NCI-H1105 treated with DMSO at 0.1 percent for 48 hours (cell line): Measurements from ENCODE around the gene SH2D6.
A peak's percentile ranks its signal among the peaks of the same experiment; 100 is the strongest.
"Not testable (repeated sequence)": the region's sequence is repeated elsewhere in the genome, so short reads cannot be mapped to it uniquely, and the experiment has no call there.

Source experiments
- DNase-seq: peaks from one replicate; lab custom pipeline; 2025; lab: John Stamatoyannopoulos, UW

SH2D6 gene

GRCh38 chr2:85418132-85419008 lies at the start of gene SH2D6:
Gene SH2D6, plus strand, starts transcription at chr2:85418714. Its CDS starts 10,752 bp downstream, at chr2:85429466.
- DNase-seq = peak; percentile 75

DNA sequence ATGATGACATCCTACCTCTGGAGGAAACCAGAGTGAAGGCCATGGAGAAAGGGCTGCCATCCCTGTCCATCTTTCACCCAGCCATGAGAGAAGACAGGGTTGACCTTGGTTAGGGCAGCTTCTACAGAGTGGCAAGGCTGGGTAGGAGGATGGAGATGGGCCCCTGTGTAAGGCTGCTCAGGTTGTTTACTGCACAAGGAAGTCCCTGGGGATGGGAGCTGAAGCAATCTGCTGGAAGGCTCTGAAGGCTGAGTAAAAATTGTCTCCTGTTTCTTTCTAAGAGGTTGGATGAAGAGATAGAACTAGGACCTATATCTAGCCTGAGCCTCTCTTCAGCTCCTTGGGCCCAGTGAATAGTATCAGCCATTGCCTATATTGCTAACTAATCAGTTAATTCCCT lies 49.6 kb upstream of the SH2D6 start:
- no peak for DNase-seq

DNA sequence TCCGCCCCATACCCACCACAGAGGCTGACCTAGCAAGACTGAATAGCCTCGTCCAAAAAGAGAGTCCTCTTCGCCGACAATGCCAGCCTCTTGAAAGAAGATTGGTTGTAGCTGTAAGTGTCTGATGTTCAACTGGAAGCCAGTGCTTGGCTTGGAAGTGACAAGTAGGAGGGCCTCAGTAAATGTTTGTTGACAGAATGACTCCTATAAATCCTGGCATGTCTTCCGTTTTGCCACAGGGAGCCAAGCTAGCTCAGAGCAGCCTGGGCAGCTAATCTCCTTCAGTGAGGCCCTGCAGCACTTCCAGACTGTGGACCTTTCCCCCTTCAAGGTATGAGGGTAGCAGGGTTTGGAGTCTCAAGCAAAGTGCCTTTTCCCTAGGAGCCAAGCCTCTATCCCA lies 49.0 kb upstream of the SH2D6 start:
- no peak for DNase-seq

- DNase-seq = no peak
Observed at GRCh38 chr2:85371045-85371444, 47.5 kb upstream of the SH2D6 start.

DNA sequence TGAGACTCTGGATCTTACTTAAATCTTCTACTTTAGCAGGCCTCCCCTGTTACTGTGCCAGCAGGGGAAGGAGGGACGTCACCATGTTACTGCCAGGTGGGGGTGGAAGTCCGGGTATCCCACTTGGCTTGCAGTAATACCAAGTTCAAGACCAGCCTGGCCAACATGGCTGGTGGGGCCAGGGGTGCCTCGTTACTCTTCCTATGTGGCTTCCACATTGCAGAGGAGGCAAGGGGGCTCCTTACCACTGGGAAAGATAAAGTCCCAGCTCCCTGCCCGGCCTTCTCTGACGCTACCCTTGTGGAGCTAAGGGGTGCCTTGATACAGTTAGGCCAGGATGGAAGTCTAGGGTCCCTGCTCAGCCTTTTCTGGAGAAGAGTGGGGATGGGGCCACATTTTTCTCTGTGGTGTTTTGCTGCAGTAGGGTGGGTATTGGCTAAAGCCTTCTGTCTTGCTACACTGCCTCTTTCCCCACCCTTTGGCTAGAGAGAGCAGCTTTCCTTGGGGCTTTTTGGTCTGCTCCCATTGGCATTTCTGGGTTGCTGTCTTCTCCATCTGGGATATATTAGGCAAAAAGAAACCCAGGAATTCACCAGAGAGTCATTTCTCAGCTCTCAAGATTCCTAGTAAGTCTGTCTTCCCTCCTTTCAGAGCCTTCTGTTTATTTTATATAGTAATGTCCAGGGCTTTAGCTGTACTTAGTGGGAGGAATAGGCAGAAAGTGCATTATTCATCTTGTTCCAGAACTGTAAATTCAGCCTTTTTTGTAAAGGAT lies 42.0 kb upstream of the SH2D6 start:
- DNase-seq = no peak

DNA sequence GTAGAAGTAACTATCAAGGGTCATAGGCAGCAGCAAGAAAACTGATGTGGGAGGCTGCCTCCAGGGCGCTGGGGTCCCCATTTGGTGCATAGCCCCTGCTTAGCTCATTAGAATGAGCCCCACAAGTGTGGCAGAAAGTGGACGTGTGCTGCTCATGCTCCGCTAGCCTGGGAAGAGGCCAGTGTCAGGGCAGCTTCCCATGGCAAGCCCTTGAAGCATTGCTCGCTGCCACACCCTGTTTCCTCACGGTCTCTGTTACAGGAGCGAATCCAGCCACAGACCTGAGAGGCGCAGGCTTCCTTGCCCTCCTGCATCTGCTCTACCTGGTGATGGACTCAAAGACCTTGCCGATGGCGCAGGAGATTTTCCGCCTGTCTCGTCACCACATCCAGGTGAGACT lies 41.4 kb upstream of the SH2D6 start:
- no peak for DNase-seq

DNA sequence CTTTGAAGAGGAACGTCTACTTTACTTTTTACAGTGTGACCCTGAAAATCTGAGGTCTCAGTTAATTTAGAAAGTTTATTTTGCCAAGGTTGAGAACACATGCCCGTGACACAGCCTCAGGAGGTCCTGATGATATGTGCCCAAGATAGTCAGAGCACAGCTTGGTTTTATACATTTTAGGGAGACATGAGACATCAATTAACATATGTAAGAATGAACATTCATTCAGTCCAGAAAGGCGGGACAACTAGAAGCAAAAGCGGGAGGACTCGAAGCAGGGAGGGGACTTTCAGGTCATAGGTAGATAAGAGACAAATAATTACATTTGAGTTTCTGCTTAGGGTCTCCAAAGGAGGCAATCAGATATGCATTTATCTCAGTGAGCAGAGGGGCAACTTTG lies 40.3 kb upstream of the SH2D6 start:
- DNase-seq = no peak

- no peak for DNase-seq
Observed at GRCh38 chr2:85380048-85380447, 38.5 kb upstream of the SH2D6 start.

DNA sequence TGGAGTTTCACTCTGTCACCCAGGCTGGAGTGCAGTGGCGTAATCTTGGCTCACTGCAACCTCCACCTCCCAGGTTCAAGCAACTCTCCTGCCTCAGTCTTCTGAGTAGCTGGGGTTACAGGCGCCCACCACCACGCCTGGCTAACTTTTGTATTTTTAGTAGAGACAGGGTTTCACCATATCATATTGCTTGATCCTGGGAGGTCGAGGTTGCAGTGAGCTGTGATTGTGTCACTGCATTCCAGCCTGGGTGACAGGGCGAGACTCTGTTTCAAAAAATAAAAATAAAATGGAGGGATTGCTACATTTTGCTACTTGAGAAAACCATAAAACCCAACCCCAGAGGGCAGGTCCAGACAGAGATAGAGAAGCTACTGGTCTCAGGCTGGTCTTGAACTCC lies 35.4 kb upstream of the SH2D6 start:
- not testable (repeated sequence) for DNase-seq

DNA sequence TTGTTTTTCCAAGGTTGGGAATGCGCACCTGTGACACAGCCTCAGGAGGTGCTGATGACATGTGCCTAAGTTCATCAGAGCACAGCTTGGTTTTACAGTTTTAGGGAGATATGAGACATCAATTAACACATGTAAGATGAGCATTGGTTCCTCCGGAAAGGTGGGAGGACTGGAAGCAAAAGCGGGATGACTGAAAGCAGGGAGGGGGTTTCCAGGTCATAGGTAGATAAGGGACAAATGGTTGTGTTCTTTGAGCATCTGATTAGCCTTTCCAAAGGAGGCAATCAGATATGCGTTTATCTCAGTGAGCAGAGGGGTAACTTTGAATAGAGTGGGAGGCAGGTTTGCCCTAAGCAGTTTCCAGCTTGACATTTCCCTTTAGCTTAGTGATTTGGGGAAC lies 34.7 kb upstream of the SH2D6 start:
- no peak for DNase-seq

GRCh38 chr2:85385746-85386145 lies 32.8 kb upstream of the SH2D6 start:
- DNase-seq = no peak

DNA sequence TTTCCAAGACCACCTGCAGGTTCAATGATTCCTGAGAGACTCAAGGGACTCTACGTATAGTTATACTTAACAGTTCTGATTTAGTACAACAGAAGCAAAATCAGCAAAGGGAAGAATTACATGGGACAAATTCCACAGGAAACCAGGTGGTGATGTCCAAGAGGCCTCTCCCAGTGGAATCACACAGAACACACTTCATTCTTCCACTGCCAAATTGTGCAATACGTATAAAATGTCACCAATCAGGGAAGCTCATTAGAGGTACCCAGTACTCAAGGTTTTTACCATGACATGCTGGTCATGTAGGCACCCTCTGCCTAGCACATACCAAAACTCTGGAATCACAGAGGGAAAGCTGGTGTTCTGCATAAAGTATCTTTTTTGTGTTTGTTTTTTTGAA lies 30.8 kb upstream of the SH2D6 start:
- no peak for DNase-seq

DNA sequence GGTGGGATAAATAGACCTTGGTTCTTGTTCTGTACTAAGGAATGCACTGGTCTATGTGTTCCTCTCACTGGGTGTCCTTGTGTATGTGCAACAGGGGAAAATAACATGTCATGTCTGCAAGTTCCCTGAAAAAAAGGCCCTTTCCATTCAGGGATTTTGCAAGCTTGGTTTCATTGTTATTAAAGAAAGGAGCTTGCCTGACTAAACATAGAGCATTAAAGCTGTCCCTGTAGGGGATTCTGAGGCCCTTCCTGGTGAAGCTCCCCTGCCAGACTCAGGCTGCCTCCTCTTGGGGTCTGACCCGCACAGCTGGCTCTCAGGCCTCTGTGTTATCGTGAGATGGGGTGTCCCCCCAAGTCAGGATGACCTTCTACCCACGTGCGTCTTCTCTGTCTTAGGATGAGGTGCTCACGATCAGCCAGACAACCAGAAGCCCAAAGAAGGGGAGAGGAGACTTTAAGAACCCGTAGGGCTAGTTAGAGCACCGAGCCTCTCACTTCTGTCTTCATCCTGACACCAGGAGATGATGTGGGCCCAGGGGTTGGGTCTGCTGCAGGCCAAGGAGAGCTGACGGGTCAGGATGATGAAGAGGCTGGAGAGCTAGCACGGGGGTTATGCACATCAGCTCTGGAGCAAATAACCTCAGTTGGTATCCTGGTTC lies 29.5 kb upstream of the SH2D6 start:
- DNase-seq = no peak

DNA sequence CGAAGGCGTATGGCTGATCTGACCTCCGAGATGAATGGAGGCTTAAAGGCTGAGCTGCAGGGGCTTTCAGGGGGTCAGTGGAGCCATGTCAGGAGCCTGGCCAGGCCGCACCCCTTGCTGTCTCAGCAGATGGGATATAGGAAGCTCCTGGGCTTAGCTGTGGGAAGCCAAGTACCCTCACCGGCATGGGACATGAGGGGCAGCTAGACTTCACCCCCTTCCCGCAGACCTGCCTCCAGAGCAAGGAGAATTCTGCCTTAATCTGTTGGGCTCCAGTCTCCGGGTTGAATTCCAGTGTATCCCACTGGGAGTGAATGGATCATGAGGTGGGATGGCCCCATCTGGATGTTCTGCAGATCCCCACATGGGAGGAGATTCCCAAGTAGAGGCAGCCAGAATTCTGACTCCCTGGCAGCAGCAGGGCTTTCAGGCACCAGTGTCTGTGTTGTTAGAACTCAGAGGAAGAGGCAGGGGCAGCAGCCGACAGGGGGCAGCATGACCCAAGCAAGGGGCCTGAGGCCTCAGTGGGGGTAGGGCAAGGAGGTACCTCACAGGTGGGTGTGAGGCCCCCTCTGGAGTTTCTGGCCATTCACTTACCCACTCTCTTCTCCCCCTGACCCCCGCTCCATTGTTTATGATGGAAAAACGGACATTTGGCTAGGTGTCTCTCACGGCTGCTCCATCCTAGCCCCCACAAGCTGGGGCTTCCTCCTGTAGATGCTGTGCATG lies 27.4 kb upstream of the SH2D6 start:
- no peak for DNase-seq

- DNase-seq = no peak
Observed at GRCh38 chr2:85393836-85394235, 24.7 kb upstream of the SH2D6 start.

DNA sequence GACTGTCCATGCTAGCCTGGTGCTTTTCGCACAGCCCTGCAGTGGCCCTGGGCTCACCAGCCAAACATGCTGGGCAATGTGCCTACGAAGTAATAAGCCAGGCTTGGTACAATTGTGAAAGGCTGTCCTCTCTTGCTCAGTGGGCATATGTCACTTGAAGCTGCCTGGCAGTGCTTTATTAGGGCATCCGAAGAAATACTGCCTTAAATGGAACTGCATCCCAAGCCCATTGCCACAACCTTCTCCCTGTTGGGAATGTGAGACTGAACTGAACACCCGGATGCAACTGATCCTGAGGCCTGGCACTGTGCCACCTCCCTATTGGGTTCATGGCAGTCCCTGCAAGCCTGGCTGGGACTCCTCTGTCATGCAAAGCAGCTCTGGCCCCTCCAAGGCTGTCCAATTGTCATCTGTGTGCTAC lies 24.2 kb upstream of the SH2D6 start:
- peak; percentile 10 for DNase-seq

DNA sequence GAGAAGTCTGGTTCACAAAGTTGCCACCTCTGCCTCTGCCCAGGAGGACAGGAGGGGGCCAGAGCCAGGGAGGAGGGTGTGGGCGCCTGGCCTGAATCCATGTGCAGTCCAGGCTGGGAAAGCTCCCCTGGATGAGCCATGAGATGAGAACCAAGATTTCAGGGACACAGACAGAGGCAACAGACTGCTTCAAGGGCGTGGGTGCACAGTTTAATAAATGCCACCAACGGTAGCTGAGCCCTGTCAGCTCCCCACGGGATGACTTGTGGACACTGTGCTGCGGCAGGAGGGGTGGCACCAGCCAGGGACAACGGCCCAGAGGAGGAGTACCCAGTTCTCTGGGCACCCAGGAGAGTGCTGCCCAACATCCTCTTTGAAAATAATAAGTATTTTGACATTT lies 23.5 kb upstream of the SH2D6 start:
- no peak for DNase-seq

GRCh38 chr2:85395912-85396475 lies 22.5 kb upstream of the SH2D6 start:
- no peak for DNase-seq

DNA sequence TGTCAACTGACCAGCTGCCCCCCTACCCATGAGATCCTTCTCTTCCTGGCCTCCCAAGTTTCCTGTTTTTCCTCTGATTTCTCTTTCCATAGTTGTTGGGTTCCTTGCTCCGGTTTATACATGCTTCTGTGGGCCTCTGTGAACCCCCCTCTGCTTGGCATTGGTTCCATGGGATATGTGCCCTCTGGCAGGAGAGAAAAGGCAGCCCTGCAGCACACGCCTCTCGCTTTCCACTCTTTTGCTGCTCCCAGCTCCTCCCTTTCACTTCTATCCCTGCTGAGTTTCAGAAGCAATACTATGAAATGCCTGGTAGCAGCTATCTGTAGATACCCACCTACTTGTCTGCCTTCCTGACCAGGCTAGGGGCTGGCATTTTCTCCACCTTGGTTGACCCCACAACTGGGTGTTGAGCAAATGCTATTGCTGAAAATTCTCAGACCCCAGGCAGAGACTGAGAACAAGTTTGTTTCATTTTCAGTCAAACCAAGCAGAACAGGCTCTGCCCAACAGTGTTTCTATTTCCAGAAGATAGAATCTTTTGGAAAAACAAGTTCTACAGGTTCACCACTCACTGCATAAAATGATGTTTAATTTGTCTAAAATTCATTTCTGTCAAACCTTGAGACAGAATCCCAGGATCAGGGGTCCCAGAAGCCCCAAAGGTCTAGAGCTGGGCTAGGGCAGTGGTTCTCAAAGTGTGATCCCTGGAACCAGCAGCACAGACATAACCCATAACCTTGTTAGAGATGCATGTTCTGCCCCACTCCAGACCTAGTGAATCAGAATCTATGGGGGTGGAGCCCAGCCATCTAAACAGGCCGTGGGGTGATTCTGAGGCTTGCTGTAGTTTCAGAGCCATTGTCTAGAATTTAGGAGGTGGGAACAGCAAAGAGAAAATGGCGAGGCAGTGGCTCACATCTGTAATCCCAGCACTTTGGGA lies 21.7 kb upstream of the SH2D6 start:
- DNase-seq = no peak

GRCh38 chr2:85397925-85398331 lies 20.6 kb upstream of the SH2D6 start:
- DNase-seq = no peak
